ENCODE results near the gene CEP44. TPM values are rescaled to one million over a fixed set of nuclear protein-coding genes. Genes with fewer than 3 reads are reported as not detected.

CEP44 gene
- total and polyA plus RNA-seq, 2 donors = 11.5 to 55.6 TPM

- no peak overlapping the region for H3K4me3 ChIP-seq (ENCODE audit: low read depth, low read length)
- no peak overlapping the region for H3K27ac ChIP-seq (ENCODE audit: low read depth)
- WGBS = 73% methylated on average over 8 of the region's 8 CpGs
- H3K4me1 ChIP-seq (ENCODE audit: insufficient read depth) = no peaks in the 10 kb centered on the region
- H3K36me3 ChIP-seq (ENCODE audit: insufficient read depth) = peaks cover 3% of the 10 kb centered on the region
- DNase-seq (ENCODE audit: extremely low spot score) = no peak
Observed at GRCh38 chr4:174318829-174319764, 35.4 kb downstream of the CEP44 start.

GRCh38 chr4:174320494-174321199, 36.9 kb downstream of the CEP44 start:
- no peak for DNase-seq (ENCODE audit: extremely low spot score)
- Histone ChIP-seq H3K4me3 (ENCODE audit: low read depth, low read length) (no peak overlapping the region), H3K36me3 (ENCODE audit: insufficient read depth) (peaks cover 3% of the 10 kb centered on the region), H3K27ac (ENCODE audit: low read depth) (no peak overlapping the region), H3K4me1 (ENCODE audit: insufficient read depth) (no peaks in the 10 kb centered on the region)
- 66% methylated on average over 5 of the region's 5 CpGs for WGBS

DNA sequence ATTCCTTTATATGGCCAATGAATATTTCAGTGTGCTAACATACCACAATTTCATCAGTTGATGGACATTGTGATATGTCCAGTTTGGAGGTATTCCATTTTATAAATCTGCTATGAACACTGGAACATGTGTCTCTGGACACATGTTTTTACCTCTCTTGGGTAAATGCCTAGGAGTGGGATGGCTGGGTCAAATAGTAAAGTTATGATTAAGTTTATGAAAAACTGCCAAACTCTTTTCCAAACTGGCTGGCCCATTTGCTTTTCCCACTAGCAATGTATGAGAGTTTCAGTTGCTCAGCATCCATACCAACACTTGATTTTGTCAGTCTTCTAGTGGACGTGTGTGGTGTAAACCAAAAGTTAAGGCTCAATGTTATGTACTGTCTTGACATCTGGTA, 40.5 kb downstream of the CEP44 start:
- H3K4me3 ChIP-seq (ENCODE audit: low read depth, low read length) = no peak overlapping the region
- 91% methylated on average over 1 of the region's 1 CpG for WGBS
- H3K36me3 ChIP-seq (ENCODE audit: insufficient read depth) = no peaks in the 10 kb centered on the region
- DNase-seq (ENCODE audit: extremely low spot score) = no peak
- no peaks in the 10 kb centered on the region for H3K4me1 ChIP-seq (ENCODE audit: insufficient read depth)
- no peak overlapping the region for H3K27ac ChIP-seq (ENCODE audit: low read depth)

GRCh38 chr4:174324725-174325124, 41.0 kb downstream of the CEP44 start:
- Histone ChIP-seq H3K4me3 (ENCODE audit: low read depth, low read length) (no peak overlapping the region), H3K27ac (ENCODE audit: low read depth) (no peak overlapping the region), H3K4me1 (ENCODE audit: insufficient read depth) (no peaks in the 10 kb centered on the region), H3K36me3 (ENCODE audit: insufficient read depth) (no peaks in the 10 kb centered on the region)
- no peak for DNase-seq (ENCODE audit: extremely low spot score)
- WGBS = 88% methylated on average over 2 of the region's 2 CpGs

GRCh38 chr4:174332741-174333493, 49.2 kb downstream of the CEP44 start:
- no peak overlapping the region for H3K4me3 ChIP-seq (ENCODE audit: low read depth, low read length)
- H3K36me3 ChIP-seq (ENCODE audit: insufficient read depth) = no peaks in the 10 kb centered on the region
- H3K27ac ChIP-seq (ENCODE audit: low read depth) = no peak overlapping the region
- no peaks in the 10 kb centered on the region for H3K4me1 ChIP-seq (ENCODE audit: insufficient read depth)
- WGBS = 52% methylated on average over 4 of the region's 4 CpGs
- DNase-seq (ENCODE audit: extremely low spot score) = no peak

- DNase-seq (ENCODE audit: extremely low spot score) = no peak
- H3K27ac ChIP-seq (ENCODE audit: low read depth) = no peak overlapping the region
- 89% methylated on average over 3 of the region's 3 CpGs for WGBS
- H3K36me3 ChIP-seq (ENCODE audit: insufficient read depth) = no peaks in the 10 kb centered on the region
- H3K4me1 ChIP-seq (ENCODE audit: insufficient read depth) = no peaks in the 10 kb centered on the region
- H3K4me3 ChIP-seq (ENCODE audit: low read depth, low read length) = no peak overlapping the region
Observed at GRCh38 chr4:174334628-174335027, 50.9 kb downstream of the CEP44 start.

GRCh38 chr4:174340714-174341113, 57.0 kb downstream of the CEP44 start:
- 86% methylated on average over 2 of the region's 2 CpGs for WGBS
- Histone ChIP-seq H3K4me1 (ENCODE audit: insufficient read depth) (no peaks in the 10 kb centered on the region), H3K4me3 (ENCODE audit: low read depth, low read length) (no peak overlapping the region), H3K27ac (ENCODE audit: low read depth) (no peak overlapping the region), H3K36me3 (ENCODE audit: insufficient read depth) (no peaks in the 10 kb centered on the region)
- no peak for DNase-seq (ENCODE audit: extremely low spot score)

DNA sequence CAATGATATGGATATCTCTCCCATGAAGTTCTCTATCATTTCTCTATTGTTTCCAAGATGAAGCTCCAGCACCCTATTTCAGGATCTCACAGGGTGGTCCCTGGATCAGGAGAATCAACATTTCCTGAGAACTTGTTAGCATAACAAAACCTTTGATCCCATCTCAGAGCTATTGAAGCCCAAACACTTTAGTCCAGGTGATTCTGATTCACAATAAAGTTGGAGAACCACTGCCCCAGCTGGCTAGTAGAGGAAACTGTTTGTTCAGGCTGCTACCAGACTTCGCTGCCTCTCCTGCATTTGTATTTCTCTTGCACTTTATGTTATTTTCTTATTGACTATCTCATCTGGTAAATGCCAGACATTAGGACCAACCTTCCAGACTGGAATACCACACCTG, 65.4 kb downstream of the CEP44 start:
- H3K4me3 ChIP-seq (ENCODE audit: low read depth, low read length) = no peak overlapping the region
- no peaks in the 10 kb centered on the region for H3K36me3 ChIP-seq (ENCODE audit: insufficient read depth)
- H3K27ac ChIP-seq (ENCODE audit: low read depth) = no peak overlapping the region
- H3K4me1 ChIP-seq (ENCODE audit: insufficient read depth) = no peaks in the 10 kb centered on the region
- 95% methylated on average over 1 of the region's 1 CpG for WGBS
- no peak for DNase-seq (ENCODE audit: extremely low spot score)

DNA sequence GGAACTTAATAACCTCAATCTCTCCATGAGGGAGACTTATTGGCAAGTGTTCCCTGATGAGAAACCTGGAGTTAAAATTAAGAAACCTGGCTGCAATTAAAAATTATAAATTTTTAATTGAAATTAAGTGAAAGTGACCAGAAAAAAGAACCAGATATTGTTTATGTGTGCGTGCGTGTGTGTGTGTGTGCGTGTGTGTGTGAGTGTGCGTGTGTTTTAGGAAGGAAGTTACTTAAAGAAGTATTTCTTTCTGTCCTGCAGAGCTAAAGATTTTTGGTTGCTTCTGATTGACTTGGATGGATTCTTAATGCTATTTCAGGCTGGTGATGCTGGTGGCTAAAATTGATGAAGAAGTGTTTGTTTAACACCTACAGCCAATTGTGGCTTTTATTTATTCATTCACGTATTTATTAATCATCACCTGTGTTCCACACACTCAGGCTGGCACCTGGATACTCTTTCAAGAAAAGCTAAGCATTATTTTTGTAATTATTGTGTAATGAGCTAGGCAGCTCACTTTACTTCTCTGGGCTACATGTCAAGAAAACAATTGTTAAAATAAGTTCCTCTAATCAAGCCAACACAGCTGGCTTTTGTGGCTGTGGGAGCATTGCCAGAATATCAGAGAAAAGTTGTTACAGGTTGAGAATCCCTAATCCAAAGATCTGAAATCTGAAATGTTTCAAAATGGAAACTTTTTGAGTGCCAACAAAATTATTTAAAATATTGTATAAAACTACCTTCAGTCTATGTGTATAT, 68.5 kb downstream of the CEP44 start:
- 63% methylated on average over 5 of the region's 5 CpGs for WGBS
- DNase-seq (ENCODE audit: extremely low spot score) = no peak
- Histone ChIP-seq H3K36me3 (ENCODE audit: insufficient read depth) (no peaks in the 10 kb centered on the region), H3K4me3 (ENCODE audit: low read depth, low read length) (no peak overlapping the region), H3K4me1 (ENCODE audit: insufficient read depth) (no peaks in the 10 kb centered on the region), H3K27ac (ENCODE audit: low read depth) (no peak overlapping the region)

DNA sequence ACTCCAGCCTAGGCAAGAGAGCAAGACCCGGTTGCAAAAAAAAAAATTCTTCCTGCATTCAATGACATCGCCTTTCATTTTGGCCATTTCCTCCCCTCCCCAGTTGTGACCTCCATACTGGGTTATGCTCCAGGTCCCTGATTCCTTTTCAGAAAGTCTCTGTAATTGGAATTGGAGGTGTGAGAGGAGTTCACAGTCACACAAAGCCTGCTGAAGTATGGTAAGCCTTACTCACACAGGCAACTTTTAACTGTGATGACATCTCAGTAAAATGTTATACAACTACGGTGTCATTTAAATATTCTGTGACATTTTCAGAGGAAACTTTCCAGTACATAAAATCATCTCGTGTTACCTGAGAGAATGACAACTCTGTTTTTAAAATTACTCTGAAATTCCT, 73.6 kb downstream of the CEP44 start:
- 91% methylated on average over 4 of the region's 4 CpGs for WGBS
- Histone ChIP-seq H3K4me3 (ENCODE audit: low read depth, low read length) (no peak overlapping the region), H3K27ac (ENCODE audit: low read depth) (no peak overlapping the region), H3K4me1 (ENCODE audit: insufficient read depth) (no peaks in the 10 kb centered on the region), H3K36me3 (ENCODE audit: insufficient read depth) (no peaks in the 10 kb centered on the region)
- no peak for DNase-seq (ENCODE audit: extremely low spot score)

DNA sequence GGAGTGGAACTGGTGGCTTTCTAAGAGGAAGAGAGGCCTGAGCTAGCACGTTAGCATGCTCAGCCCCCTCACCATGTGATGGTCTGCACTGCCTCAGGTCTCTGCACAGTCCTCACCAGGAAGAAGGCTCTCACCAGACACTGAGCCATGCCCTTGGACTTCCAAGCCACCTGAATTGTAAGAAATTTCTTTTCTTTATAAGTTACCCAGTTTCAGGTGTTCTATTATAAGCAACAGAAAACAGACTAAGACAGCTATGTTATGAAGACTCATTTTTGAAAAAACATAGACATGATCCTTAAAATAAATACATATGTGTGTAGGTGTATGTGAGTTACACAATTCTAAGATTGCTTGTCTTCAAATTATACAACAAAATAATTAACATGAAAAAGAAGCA, 74.7 kb downstream of the CEP44 start:
- no peak for DNase-seq (ENCODE audit: extremely low spot score)
- H3K4me3 ChIP-seq (ENCODE audit: low read depth, low read length) = no peak overlapping the region
- H3K27ac ChIP-seq (ENCODE audit: low read depth) = no peak overlapping the region
- 68% methylated on average over 1 of the region's 1 CpG for WGBS
- H3K4me1 ChIP-seq (ENCODE audit: insufficient read depth) = no peaks in the 10 kb centered on the region
- H3K36me3 ChIP-seq (ENCODE audit: insufficient read depth) = no peaks in the 10 kb centered on the region

DNA sequence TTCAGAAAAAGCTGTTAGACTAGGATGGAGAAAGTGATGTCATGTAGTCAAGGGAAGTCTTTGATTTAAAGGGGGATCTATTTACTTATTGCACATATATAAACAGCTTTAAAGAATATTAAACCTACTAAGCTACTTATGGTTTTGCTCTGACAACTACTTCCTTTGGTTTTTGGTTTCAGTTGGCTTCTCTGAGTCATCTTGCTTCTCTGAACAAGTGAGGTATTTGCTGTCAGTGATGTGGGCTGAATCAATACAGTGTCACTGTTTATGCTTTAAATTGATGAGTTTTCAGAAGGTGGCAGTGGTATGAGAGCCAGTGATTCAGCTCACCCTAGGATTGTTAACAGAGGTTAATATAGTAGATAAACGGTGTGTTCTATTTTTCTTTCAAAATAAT, 75.1 kb downstream of the CEP44 start:
- Histone ChIP-seq H3K36me3 (ENCODE audit: insufficient read depth) (no peaks in the 10 kb centered on the region), H3K4me1 (ENCODE audit: insufficient read depth) (no peaks in the 10 kb centered on the region), H3K4me3 (ENCODE audit: low read depth, low read length) (no peak overlapping the region), H3K27ac (ENCODE audit: low read depth) (no peak overlapping the region)
- WGBS = 89% methylated on average over 1 of the region's 1 CpG
- DNase-seq (ENCODE audit: extremely low spot score) = no peak

DNA sequence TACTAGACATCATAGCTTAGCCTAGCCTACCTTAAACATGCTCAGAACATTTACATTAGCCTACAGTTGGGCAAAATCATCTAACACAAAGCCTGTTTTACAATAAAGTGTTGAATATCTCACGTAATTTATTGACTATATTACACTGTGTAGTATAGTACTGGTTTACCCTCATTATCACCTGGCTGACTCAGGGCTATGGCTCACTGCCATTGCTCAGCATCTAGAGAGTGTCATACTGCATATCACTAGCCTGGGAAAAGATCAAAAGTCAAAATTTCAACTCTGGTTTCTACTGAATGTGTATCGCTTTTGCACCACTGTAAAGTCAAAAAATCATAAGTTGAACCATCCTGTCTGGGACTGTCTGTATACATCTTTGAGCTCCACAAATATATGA, 78.6 kb downstream of the CEP44 start:
- WGBS = 88% methylated on average over 2 of the region's 2 CpGs
- H3K27ac ChIP-seq (ENCODE audit: low read depth) = no peak overlapping the region
- H3K36me3 ChIP-seq (ENCODE audit: insufficient read depth) = no peaks in the 10 kb centered on the region
- no peak for DNase-seq (ENCODE audit: extremely low spot score)
- no peak overlapping the region for H3K4me3 ChIP-seq (ENCODE audit: low read depth, low read length)
- H3K4me1 ChIP-seq (ENCODE audit: insufficient read depth) = no peaks in the 10 kb centered on the region

Measured in urinary bladder (tissue), 4 donors.